ENCODE data around the gene RNU6-1.

The RNU6-1 gene

DNA sequence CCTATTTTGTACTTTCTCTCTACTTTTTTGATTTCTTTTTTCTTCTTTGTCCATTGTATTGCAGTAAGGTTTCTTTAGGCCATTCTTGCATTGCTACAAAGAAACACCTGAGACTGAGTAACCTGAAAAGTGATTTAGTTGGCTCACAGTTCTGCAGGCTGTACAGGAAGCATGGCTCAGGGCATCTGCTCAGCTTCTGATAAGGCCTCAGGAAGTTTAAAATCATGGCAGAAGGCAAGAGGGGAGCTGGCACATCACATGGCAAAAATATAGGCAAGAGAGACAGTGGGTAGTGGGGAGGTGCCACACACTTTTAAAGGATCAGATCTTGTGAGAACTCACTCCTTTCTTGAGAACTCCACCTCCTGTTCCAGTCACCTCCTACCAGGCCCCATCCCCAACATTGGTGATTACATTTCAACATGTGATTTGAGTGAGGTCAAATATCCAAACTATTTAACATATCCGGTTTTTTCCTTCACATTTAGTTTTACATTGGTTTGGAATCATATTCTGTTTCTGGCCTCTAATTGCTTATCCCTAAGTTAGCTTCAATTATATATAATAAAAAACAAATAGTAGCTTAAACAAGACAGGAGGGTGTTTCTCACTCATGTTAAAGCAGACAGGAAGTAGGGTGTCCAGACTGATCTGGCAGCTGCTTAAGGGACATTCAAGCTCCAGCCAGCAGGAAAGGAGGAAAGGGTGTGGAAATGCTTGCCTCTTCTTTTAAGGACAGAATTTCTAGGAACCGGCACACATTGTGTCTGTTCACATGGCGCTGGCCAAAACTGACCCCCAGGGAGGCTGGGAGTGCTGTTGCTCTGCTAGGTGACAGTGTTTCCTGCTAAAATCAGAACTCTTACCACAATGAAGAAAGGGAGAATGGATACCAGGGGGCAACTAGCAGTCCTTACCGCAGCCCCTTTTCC lies 43.4 kb downstream of the RNU6-1 start:
- no peak for DNase-seq

DNA sequence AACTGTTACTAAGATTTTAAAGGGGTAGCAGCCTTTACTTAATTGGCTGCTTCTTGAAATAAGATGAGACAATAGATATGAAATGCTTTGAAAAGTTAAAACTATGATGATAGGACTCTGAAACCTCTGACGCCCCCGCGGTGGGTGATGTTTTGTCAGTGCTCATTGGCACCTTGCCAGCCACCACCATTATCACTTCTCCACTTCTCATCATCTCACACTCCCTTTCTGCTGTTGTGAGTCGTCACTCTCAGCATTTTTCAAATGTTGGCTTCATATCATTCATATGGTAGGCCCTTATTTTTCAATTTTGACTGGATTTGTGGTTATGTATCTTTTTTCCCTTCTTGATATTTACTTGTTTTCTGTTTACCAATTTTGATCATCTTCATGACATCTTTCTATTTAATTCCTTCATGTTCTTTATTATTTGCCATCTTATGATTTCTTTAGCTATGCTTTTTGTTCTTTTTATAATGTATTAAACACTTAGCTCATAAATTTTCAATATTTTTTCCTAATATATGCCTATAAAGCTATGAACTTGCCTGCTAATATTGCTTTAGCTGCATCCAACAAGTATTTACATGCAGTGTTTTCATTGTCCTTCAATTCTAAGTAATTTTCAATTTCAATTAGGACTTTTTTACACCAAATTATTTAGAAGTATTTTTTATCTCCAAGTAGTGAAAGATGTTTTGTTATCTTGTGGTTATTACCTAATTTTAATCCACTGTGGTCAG lies 44.8 kb downstream of the RNU6-1 start:
- no peak for DNase-seq

DNA sequence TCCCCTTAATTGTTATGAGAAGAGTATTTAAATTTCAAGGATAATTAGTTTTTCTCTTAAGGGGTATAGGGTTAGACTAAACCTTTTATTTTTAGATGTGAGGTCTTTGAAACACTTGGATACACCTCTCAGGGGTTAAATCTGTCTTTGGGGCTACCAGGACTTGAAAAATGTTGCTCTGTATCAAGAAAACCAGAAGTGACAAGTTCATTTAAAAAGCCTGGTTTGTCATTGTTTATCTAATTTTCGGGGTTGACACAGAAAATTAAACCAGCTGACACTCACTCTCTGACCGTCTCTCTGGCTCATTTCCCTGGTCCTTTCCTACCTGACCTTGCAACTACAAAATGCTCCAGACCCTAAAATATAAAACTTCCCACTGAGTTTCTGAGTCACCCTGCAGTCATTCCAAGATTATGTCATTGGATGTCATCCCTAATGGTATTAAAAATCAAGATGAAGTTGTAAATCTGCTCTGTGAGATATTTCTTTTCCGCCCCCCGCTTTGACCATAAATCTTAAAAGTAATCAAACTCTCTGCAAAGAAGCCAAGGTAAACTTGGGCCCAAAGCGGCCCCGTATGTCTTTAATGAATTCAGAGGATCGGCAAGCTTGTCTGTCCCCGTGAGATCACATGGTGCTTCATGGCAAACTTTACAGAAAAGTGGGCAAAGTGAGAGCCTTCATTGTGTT lies 47.4 kb downstream of the RNU6-1 start:
- DNase-seq = no peak

DNA sequence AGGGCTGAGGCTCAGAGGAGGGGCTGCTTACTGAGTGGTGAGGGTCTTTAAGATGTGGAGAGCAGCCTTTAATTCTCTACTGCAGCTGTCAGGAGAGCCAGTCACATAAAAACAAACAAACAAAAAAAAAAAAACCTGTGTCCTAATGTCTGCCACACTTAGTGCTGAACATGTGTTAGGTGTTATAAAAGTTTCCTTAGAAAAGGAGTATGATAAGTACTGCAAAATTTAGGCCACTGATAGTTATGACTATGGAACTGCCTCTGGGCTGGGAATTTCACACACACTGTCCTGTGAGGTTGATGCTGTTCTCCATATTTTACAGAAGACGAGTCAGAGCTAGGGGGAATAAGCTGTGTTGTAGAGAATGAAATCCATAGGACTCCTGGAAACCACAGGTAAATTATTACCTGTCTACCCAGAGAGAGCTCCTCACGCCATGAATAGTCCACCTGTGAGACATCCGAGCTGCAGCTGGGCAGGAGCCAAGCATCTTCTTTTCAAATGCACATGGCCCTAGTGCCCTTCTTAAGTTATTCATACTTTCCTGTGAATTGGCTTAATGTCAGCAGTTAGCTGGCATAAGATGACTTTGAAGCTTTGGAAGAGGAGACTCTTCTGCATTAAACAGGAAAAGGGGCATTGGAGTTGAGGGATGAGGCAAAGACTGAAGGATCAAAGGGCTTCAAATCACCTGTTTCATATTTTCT lies 49.1 kb downstream of the RNU6-1 start:
- DNase-seq = no peak
